HT-29 (cell line): ENCODE results near the gene TBC1D25. TPM values are rescaled to one million over a fixed set of nuclear protein-coding genes. Genes with fewer than 3 reads are reported as not detected.
A peak's percentile ranks its signal among the peaks of the same experiment; 100 is the strongest.

Experiments
- DNase-seq: peaks from one replicate; pipeline ENCODE4 v3.0.0-alpha.2; 2015; ENCODE audit warnings: low spot score
- total RNA-seq: library from RNA; depleted of rRNA; stranded (reverse); fragments of >200 nt; shearing (Covaris generic); gene quantifications from 2 replicates; pipeline ENCODE4 v1.2.3, GENCODE V29; 2014

Gene TBC1D25
- total RNA-seq, 1 experiment from 2014 or later = 10.5 TPM

GRCh38 chrX:48559636-48560035, 20.1 kb downstream of the TBC1D25 start:
- no peak for DNase-seq

GRCh38 chrX:48560056-48560455, 20.5 kb downstream of the TBC1D25 start:
- no peak for DNase-seq

- no peak for DNase-seq
Observed at GRCh38 chrX:48560681-48561080, 21.2 kb downstream of the TBC1D25 start.

DNA sequence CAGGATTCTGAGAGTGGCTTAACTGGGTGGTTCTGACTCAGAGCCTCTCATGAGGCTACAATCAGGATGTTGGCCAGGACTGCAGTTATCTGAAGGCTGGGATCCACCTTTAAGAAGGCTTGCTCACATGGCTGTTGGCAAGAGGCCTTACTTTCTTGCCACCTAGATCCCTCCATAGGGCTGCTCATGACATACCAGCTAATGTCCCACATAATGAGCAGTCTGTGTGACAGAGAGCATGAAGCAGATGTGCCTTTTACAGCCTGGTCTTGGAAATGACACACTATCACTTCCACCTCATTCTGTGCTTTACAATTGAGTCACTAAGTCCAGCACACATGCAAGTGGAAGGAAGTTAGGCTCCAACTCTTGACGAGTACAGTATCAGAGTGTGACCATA, 30.4 kb downstream of the TBC1D25 start:
- DNase-seq = no peak

- no peak for DNase-seq
Observed at GRCh38 chrX:48573690-48574269, 34.3 kb downstream of the TBC1D25 start.

GRCh38 chrX:48574270-48575266, 35.1 kb downstream of the TBC1D25 start, which contains the start of gene RBM3:
Gene RBM3, plus strand, starts transcription at chrX:48574484. Its CDS starts 697 bp downstream, at chrX:48575181.
- DNase-seq = peak; percentile 91

- DNase-seq = no peak
Observed at GRCh38 chrX:48575642-48576041, 36.1 kb downstream of the TBC1D25 start.

GRCh38 chrX:48576108-48576507, 36.6 kb downstream of the TBC1D25 start:
- no peak for DNase-seq

GRCh38 chrX:48578661-48579128, 39.2 kb downstream of the TBC1D25 start:
- peak; percentile 21 for DNase-seq

- no peak for DNase-seq
Observed at GRCh38 chrX:48579259-48579658, 39.7 kb downstream of the TBC1D25 start.

DNA sequence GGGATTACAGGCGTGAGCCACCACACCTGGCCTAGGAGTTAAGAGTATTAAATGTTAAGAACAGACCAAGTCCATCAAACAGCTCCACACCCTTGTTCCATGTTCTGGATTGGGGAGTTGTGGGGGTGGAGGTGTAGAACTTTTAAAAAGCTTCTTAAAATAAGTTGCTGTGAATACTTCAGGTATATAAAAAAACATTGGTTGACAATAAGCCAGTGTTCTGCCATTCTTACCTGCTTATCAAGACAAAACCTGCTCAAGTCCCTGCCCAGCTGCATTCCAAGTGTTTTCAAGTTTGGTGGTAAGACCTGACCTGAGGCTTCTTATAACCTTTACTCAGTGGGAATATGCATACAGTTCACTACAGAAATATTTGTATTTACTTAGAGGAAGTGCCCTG, 41.1 kb downstream of the TBC1D25 start:
- no peak for DNase-seq

DNA sequence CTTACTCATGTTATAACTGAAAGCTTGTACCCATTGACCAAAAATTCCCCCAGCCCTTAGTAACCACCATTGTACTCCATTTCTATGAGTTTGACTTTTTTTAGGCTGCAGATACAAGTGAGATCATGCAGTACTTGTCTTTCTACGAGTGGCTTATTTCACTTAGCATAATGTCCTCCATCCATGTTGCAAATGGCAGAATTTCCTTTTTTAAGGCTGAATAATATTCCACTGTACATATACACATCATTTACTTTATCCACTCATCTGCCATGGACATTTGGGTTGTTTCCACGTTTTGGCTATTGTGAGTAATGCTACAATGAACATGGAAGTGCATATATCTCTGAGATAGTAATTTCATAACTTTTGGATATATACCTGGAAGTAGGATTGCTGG, 45.2 kb downstream of the TBC1D25 start:
- DNase-seq = no peak

DNA sequence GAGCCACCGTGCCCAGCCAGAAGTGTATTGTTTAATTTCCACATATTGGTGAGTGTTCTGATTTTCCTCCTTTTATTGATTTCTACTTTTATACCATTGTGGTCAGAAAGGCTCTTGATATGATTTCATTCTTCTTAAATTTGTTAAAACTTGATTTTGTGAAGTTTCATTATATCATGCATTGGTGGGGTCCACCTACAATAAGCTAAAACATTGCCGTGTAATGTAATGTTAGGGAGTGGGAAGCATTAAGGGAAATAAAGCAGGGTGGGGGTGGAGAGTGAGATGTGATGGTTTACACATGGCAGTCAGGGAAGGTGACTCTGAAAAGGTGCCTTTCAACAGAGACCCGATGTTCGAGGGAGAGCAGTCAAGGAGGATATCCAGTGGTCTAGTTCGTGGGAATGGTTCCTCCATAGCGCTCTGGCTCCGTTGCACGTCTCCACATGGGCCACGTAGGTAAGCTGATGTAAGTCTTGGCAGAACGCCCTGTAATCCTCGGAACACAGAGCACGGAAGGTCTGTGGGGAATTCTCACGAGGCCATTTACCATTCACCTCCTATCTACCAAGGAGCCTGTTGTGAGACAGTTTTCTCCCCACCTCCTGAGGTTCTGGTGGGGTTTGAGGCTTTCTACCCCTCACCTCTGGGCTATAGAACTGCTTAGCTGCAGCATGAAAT, 50.1 kb downstream of the TBC1D25 start:
- no peak for DNase-seq

- DNase-seq = no peak
Observed at GRCh38 chrX:48590203-48591103, 50.9 kb downstream of the TBC1D25 start.

- DNase-seq = peak; percentile 56
Observed at GRCh38 chrX:48591255-48591791, 51.8 kb downstream of the TBC1D25 start.

GRCh38 chrX:48592971-48593370, 53.5 kb downstream of the TBC1D25 start:
- DNase-seq = no peak

DNA sequence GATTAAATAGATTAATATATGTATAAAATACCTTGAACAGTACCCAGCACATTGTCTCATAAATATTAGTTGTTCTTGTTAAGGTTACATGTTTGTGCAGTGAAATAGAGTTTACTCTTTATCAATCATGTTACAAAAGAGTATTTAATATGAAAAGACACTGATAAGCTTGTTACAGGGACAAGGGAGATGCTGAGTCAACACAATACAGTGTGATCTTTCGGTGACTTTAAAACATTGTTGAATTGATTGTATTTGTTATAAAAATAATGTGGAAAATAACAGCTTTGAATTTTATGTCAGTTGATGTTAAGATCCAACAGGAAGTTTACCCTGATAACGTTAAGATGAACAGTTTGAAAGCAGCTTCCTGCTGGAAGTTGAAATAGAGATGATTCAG, 56.4 kb downstream of the TBC1D25 start:
- no peak for DNase-seq

DNA sequence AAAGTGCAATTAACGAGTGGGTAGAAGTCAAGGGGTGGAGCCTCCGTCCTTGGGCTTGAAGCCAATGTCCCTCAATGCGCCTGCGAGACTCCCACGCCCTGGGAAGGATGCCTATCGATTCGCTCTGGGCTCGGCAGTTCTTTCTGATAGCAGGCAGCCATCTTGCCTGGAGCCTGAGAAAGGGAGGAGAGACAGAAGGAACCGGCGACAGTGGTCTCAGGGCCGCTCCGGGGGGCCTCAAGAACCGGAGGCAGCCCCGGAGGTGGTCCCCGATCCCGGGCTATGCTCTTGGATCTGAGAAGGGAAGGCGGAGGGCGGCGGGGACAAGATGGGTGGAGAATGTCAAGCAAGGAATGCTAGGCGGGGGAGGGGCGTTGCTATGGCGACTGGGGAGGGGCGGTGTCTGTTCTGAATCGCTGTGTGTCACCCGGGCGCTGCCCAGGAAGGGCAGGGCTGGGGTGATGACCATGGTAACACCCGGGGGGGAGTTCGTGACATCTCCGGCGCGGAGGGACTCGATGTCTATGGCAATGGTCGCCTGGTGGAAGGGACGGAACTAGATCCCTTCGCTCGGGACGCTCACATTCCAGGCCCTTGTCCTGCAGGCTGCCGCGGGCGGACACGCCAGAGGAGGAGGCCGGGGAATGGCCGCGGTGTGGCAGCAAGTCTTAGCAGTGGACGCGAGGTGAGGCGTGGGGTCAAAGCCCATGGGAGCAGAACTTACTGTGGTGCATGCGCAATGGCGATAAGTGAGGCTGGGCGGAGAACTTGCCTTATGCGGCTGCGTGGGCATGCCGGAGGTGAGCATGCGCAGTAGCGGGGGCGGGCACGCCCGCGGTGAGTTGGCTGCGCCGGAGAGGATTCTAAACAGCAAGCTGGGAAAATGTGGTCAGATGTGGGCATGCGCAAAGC, 58.1 kb downstream of the TBC1D25 start, which contains the start of gene WDR13:
Gene WDR13 (plus strand): TSS at position 140 of the 912 bp plus-strand sequence. CDS start 505 bp downstream, at position 645.
- peak; percentile 93 for DNase-seq

DNA sequence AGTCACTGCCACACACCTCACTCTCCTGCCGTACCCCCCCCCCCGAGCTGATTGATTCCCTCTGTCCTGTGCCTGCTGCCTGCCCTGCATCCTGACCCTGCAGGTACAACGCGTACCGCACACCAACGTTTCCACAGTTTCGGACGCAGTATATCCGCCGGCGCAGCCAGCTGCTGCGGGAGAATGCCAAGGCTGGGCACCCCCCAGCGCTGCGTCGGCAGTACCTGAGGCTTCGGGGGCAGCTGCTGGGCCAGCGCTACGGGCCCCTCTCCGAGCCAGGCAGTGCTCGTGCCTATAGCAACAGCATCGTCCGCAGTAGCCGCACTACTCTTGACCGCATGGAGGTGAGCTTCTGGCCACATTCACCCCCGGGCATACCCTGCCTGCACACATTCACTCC, 59.1 kb downstream of the TBC1D25 start:
- DNase-seq = no peak
